Activated B cell treated with CpG ODN at 0.5 μM for 24 hours (primary cell): ENCODE measurements around the gene GSE1. TPM values are rescaled to one million over a fixed set of nuclear protein-coding genes. Genes with fewer than 3 reads are reported as not detected.

Source experiments
- ATAC-seq: fragments of 200-7000 bp; cut with Tn5 transposase; one replicate; pipeline ENCODE4 v1.10.0; 2021; ENCODE audit warnings: low read depth, mild to moderate bottlenecking, moderate library complexity
- CTCF ChIA-PET: fragments of 350-600 bp; sonication (Branson Sonifier 250); formaldehyde crosslinking; loops from one replicate; lab custom pipeline; 2021; ENCODE audit warnings: antibody characterized with exemption; lab: Charles Lee
- POLR2A ChIA-PET: fragments of 350-600 bp; sonication (Branson Sonifier 250); formaldehyde crosslinking; loops from one replicate; lab custom pipeline; 2021; ENCODE audit warnings: antibody characterized with exemption; lab: Charles Lee
- DNase-seq: peaks from one replicate; pipeline ENCODE4 v3.0.0; 2022
- H3K27ac Mint-ChIP-seq: one replicate; pipeline ENCODE4 v1.8.0; 2020; ENCODE audit warnings: mixed read lengths
- H3K27me3 Mint-ChIP-seq: one replicate; pipeline ENCODE4 v1.8.0; 2021; ENCODE audit warnings: mixed read lengths
- H3K36me3 Mint-ChIP-seq: one replicate; pipeline ENCODE4 v1.8.0; 2021; ENCODE audit warnings: low read depth, mixed read lengths
- H3K4me1 Mint-ChIP-seq: one replicate; pipeline ENCODE4 v1.8.0; 2021; ENCODE audit warnings: mixed read lengths
- H3K4me3 Mint-ChIP-seq: one replicate; pipeline ENCODE4 v1.8.0; 2020; ENCODE audit warnings: mild to moderate bottlenecking, mixed read lengths
- H3K9me3 Mint-ChIP-seq: one replicate; pipeline ENCODE4 v1.8.0; 2020; ENCODE audit warnings: mixed read lengths
- intact Hi-C: fragments of 100-400 bp; cut with micrococcal nuclease; formaldehyde crosslinking; loops from one replicate; pipeline ENCODE4 v1.15.1; 2024
- total RNA-seq: library from RNA; stranded (reverse); gene quantifications from 2 replicates; pipeline ENCODE4 v1.2.3, GENCODE V29; 2022
- TF ChIP-seq, protein P1 (sequence below): fragments of 200-600 bp; IDR thresholded peaks from one replicate; pipeline ENCODE4 v1.8.0; 2022; ENCODE audit warnings: antibody characterized with exemption, mild to moderate bottlenecking

GSE1 gene
- total RNA-seq, 1 donor from 2014 or later, result 48.3 TPM

DNA sequence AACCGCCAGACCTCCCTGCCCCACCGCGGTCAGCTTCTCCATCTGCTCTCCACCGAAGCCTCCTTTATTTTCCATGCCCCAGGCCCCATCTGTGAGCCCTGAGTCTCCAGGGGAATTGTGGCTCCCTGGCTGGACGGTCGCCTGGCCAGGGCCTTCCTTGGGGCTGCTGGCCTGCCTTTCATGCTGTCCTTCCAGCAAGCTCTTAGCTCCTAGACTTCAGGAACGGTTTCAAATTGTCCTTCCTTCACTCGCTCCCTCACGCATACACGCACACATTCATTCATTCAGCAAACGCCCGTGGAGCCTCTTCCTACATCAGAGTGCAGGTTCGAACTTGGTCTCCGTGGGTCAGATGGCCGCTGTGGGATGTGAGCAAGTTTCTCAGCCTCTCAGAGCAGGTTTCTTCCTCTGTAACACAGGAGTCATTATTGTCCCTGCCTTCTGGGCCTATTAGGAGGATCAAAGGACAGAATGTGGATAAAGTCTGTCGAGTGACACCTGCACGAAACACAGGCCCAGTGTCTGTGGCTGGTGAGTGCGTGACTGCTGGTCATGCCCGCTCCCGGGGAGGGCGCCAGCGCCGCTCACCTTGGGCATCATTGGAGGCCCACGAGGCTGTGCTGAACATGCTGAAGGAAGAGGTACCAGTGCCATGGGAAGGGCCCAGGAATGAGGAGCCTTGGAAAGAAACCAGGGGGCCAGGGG is 18.7 kb upstream of the GSE1 start:
- no peak for ATAC-seq
- Mint-ChIP-seq H3K9me3 (no peaks in the 10 kb centered on the region), H3K4me1 (peaks cover 43% of the 10 kb centered on the region), H3K36me3 (peaks cover 16% of the 10 kb centered on the region), H3K27ac (no peak overlapping the region), H3K4me3 (no peak overlapping the region), H3K27me3 (no peaks in the 10 kb centered on the region)
- CTCF ChIA-PET, result interaction anchor here (1.1 kb wide), 1 partner anchor 21 kb away, joined by 3 read pairs; no protein-coding TSS in a partner anchor
- TF ChIP-seq, protein P1, sequence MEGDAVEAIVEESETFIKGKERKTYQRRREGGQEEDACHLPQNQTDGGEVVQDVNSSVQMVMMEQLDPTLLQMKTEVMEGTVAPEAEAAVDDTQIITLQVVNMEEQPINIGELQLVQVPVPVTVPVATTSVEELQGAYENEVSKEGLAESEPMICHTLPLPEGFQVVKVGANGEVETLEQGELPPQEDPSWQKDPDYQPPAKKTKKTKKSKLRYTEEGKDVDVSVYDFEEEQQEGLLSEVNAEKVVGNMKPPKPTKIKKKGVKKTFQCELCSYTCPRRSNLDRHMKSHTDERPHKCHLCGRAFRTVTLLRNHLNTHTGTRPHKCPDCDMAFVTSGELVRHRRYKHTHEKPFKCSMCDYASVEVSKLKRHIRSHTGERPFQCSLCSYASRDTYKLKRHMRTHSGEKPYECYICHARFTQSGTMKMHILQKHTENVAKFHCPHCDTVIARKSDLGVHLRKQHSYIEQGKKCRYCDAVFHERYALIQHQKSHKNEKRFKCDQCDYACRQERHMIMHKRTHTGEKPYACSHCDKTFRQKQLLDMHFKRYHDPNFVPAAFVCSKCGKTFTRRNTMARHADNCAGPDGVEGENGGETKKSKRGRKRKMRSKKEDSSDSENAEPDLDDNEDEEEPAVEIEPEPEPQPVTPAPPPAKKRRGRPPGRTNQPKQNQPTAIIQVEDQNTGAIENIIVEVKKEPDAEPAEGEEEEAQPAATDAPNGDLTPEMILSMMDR, result no peak
- DNase-seq, result no peak
- intact Hi-C loops, result loop anchor here (1.0 kb wide), 1 partner anchor 9 kb away; no protein-coding TSS in a partner anchor
- POLR2A ChIA-PET, result no interaction called here

DNA sequence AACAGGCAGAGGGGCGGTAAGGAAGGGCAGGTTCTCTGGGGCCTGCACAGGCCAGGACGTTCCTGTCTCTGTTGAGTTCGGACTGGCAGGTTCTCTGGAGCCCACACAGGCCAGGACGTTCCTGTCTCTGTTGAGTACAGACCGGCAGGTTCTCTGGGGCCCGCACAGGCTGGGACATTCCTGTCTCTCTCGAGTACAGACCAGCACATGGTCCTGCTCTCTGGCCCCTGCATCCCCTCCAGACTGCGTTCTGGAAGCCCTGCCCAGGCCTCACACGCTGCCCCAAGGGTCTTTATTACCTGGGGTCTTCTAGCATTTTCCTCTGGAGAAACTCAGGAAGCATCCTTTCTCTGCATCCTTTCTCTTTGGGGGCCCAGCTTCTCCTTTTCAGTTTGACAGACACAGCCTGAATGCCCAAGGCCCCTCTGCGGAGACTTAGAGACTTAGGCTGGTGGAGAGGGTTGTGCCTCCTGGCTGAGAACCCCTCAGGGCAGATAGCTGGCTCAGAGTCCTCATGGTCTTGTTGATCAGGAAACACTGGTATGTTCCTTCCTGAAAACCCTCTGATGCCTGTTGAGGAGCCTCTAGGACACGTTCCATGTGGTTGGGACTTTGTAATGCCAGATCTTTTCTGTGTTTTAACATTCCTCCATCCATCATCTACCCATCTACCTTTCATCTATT is 18.0 kb upstream of the GSE1 start:
- CTCF ChIA-PET, result no interaction called here
- H3K4me1 Mint-ChIP-seq, result peaks cover 50% of the 10 kb centered on the region
- POLR2A ChIA-PET, result no interaction called here
- H3K36me3 Mint-ChIP-seq, result peaks cover 16% of the 10 kb centered on the region
- H3K27ac Mint-ChIP-seq, result no peak overlapping the region
- H3K27me3 Mint-ChIP-seq, result no peaks in the 10 kb centered on the region
- H3K4me3 Mint-ChIP-seq, result no peak overlapping the region
- DNase-seq (no peak), ATAC-seq (no peak)
- intact Hi-C loops, result loop anchor here (1.0 kb wide), 1 partner anchor 10 kb away; no protein-coding TSS in a partner anchor
- TF ChIP-seq, protein P1, result no peak
- H3K9me3 Mint-ChIP-seq, result no peaks in the 10 kb centered on the region

DNA sequence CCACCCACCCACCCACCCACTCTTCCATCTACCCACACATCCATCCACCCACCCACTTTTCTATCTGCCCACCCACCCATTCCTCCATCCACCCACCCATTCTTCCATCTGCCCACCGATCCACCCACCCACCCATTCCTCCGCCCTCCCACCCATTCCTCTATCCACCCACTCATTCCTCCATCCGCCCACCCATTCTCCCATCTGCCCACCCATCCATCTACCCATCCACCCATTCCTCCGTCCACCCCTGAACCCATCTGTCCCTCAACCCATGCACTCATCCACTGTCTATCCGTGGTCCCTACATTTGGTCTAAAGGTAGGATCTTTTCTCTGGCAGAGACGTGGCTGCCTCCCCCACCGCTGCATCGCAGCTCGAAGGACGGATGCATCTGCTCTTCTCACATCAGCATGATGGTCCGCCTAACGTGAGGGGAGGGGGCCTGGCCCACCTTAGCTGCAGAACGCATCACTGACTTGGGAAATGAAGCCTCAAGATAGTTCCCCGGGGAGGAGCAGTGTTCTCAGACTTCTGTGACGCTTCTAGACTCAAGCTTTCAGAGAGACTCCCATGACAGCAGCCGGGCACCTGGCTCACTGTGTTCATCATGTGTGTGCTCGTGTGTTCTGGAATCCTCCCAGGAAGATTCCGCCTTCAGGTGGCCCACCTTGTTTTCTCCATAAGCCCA is 17.2 kb upstream of the GSE1 start:
- no peak overlapping the region for H3K27ac Mint-ChIP-seq
- ATAC-seq (peak; percentile 25), DNase-seq (no peak)
- TF ChIP-seq, protein P1, result no peak
- POLR2A ChIA-PET, result no interaction called here
- intact Hi-C loops, result loop anchor here (1.0 kb wide), 1 partner anchor 23 kb away; no protein-coding TSS in a partner anchor
- H3K27me3 Mint-ChIP-seq, result no peaks in the 10 kb centered on the region
- no peaks in the 10 kb centered on the region for H3K9me3 Mint-ChIP-seq
- peaks cover 57% of the 10 kb centered on the region for H3K4me1 Mint-ChIP-seq
- CTCF ChIA-PET, result interaction anchor here (1.4 kb wide), 1 partner anchor 14 kb away, joined by 5 read pairs; no protein-coding TSS in a partner anchor
- no peak overlapping the region for H3K4me3 Mint-ChIP-seq
- peaks cover 16% of the 10 kb centered on the region for H3K36me3 Mint-ChIP-seq

DNA sequence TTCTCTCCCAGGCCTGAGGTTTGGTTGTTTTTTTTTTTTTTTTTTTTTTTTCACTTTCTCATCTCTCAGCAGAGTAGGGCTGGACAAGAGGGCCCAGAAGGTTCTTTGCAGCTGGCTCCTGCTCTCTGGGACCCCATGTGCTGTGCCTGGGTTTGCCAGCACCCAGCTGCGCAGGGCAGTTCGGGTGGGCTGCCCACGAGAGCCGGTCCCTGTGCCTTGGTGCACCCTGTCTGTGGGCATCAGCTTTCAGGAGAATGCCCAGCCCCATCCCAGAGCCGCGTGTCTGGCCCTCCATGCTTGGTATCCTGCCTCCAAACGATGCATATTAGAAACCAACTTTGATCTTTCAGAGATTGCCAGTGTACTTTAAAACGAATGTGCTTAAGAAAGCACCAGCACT is 15.0 kb upstream of the GSE1 start:
- Mint-ChIP-seq H3K36me3 (peaks cover 10% of the 10 kb centered on the region), H3K4me3 (no peak overlapping the region), H3K9me3 (no peaks in the 10 kb centered on the region), H3K27me3 (no peaks in the 10 kb centered on the region), H3K4me1 (peaks cover 57% of the 10 kb centered on the region), H3K27ac (no peak overlapping the region)
- ATAC-seq (no peak), DNase-seq (no peak)
- TF ChIP-seq, protein P1, result no peak
- intact Hi-C loops, result no loop called here
- ChIA-PET POLR2A (no interaction called here), CTCF (no interaction called here)
